GM12801 (cell line): Measurements from ENCODE around the gene ZNF638.

ENCODE experiments used
- TF ChIP-seq, protein P1 (sequence below): IDR thresholded peaks from one replicate; pipeline ENCODE4 v1.5.1; 2011; ENCODE audit warnings: control low read depth; ENCODE audit not compliant: insufficient read length; ENCODE audit errors: extremely low read depth

ZNF638 gene

DNA sequence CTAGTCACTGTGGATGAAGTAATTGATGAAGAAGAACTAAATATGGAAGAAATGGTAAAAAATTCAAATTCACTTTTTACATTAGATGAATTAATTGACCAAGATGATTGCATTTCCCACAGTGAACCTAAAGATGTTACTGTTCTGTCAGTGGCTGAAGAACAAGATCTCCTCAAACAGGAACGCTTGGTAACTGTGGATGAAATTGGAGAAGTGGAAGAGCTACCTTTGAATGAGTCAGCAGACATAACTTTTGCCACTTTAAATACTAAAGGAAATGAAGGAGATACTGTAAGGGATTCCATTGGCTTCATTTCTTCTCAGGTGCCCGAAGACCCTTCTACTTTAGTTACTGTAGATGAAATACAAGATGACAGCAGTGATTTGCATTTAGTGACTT is 95.1 kb downstream of the ZNF638 start:
- TF ChIP-seq, protein P1, sequence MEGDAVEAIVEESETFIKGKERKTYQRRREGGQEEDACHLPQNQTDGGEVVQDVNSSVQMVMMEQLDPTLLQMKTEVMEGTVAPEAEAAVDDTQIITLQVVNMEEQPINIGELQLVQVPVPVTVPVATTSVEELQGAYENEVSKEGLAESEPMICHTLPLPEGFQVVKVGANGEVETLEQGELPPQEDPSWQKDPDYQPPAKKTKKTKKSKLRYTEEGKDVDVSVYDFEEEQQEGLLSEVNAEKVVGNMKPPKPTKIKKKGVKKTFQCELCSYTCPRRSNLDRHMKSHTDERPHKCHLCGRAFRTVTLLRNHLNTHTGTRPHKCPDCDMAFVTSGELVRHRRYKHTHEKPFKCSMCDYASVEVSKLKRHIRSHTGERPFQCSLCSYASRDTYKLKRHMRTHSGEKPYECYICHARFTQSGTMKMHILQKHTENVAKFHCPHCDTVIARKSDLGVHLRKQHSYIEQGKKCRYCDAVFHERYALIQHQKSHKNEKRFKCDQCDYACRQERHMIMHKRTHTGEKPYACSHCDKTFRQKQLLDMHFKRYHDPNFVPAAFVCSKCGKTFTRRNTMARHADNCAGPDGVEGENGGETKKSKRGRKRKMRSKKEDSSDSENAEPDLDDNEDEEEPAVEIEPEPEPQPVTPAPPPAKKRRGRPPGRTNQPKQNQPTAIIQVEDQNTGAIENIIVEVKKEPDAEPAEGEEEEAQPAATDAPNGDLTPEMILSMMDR: no peak

DNA sequence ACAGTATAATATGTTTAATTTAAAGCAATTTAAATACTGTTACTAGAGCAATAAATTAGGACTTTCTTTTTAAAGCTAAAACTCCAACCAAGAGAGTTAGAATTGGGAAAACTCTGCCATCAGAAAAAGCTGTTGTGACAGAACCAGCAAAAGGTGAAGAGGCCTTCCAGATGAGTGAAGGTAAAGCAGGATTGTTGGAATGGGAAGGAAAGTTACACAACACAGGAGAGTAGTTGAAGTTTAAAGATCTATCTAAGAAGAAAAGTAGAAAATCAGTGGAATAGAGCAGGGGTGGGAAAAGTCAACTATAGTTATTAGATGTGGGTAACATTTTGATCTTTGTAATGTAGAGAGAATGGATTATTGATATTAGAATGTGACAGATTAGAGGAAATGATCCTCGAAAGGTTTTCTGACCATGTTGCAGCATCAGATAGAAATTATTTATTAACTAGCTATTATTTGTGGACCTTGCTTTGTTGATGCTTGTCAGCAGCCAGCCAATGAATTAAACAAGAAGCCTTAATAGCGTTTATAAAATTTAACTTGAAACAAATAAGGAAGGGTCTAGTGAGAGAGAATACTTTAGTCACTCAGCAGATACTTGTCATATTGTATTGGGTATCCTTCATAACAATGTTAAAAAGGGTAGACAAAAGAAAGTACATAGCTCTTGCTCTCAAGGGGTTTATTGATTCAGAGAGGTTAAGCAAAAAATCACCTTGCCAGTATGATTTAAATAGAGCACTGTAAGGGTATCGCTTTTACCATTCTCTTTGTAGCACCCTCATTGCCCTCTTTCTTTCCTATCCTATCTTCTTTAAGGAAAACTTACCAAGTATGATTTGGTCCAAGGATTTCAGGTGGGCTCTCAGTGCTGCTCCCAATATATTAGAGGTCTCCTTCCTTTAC is 97.1 kb downstream of the ZNF638 start:
- TF ChIP-seq, protein P1: no peak

DNA sequence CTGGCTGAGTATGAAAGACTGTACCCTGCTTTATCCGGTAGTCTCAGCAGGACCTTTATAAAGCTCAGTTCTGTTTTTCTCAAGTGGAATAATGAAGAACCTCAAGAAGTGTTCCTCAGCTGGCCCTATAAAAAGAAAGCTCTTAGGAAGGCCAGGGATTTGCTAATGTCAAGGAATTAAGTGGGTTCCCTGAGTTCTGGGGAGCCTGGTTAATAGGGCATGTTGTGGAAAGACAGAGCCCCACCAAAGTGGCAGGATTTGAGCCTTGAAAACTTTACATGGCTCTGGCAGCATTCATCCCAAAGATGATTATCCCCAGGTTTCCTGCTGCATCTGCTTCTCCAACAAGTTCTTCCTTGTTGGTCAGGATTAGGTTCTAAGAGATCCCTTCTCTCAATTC is 114.9 kb downstream of the ZNF638 start:
- TF ChIP-seq, protein P1: no peak

DNA sequence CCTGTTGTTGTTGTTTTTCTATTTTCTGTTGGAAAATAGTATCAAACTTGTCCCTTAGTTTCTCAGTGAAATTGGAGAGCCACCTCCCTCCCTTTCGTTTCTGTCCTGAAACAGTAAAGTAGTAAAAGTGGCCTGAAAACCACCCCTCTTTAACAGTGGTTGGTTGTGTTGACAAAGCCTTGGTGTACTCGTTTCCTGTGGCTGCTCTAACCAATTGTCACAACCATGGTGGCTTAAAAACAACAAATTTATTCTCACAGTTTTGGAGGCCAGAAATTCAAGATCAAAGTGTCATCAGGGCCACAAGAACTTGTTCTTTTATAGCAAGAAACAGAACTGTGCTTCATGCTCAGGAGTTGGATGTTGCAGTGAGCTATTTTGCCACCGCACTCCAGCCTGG is 117.8 kb downstream of the ZNF638 start:
- TF ChIP-seq, protein P1: no peak

DNA sequence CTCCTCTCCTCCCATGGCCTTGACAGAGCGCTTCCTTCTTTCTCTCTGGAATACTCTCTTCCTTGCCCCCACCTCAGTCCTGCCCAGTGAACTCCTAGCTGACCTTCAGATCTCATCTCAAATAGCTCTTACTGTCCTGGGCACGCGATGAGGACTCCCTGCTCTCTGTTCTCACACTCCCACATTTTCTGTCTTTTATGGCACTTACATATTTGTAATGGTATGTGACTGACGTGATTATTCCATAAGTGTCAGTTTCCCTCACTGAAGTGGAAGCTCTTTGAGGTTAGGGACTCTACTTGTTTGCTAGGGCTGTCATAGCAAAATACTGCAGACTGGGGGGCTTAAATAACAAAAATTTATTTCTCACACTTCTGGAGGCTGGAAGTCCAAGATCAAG is 120.1 kb downstream of the ZNF638 start:
- TF ChIP-seq, protein P1: no peak

DNA sequence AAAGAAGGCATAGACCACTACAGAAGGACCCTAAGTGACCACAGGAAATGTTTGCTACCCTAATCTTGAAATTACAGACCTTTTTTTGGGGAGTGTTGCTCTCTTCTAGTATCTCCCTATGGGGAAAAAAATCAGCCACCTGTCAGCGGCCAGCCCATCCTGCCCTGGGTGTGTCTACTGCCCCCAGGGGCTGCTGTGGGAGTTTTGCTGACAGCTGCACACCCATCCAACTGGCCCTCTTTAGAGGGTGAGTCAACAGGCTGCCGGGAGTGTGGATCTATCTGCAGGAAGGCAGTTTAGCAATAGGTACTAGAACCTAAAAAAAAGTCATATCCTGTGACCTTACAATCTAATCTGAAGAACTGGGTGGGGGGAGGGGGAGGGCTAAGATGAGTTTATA is 121.0 kb downstream of the ZNF638 start:
- TF ChIP-seq, protein P1: no peak

DNA sequence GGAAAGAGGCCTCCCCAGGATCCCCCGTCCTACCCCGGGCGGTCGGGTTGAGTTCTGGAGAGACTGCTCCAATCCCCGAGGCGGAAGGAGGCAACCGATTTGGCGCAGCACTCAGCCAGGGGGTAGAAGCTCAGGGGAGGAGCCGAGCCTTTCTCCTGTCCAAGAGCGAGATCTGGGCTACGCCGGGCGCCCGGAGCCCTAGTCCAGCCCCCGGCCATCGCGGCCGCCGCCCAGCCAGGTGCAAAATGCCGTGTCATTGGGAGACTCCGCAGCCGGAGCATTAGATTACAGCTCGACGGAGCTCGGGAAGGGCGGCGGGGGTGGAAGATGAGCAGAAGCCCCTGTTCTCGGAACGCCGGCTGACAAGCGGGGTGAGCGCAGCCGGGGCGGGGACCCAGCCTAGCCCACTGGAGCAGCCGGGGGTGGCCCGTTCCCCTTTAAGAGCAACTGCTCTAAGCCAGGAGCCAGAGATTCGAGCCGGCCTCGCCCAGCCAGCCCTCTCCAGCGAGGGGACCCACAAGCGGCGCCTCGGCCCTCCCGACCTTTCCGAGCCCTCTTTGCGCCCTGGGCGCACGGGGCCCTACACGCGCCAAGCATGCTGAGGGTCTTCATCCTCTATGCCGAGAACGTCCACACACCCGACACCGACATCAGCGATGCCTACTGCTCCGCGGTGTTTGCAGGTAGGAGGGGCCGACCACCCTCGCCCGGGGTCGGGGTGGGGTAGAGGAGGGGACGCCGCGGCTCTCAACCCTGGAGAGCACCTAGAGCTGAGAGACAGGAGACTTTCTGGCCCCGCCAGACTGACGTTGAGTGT is 122.0 kb downstream of the ZNF638 start, which contains the start of gene DYSF:
Gene DYSF, plus strand, starts transcription at position 158 of the 817 bp plus-strand sequence.
- TF ChIP-seq, protein P1: no peak
